Loucy (cell line): ENCODE measurements around the gene C6orf62.

Experiments
- CTCF ChIP-seq: fragments of 200-600 bp; sonication (generic); conservative IDR thresholded peaks from 2 replicates; pipeline ENCODE4 v1.5.1; 2014; ENCODE audit warnings: mild to moderate bottlenecking, antibody characterized with exemption, low read length
- EZH2phosphoT487 ChIP-seq: fragments of 200-600 bp; IDR thresholded peaks from 2 replicates; pipeline ENCODE4 v1.6.1; 2018; ENCODE audit warnings: antibody characterized with exemption, mild to moderate bottlenecking, moderate library complexity, borderline replicate concordance

- TF ChIP-seq EZH2phosphoT487 (no peak), CTCF (no peak)
These were observed 30.3 kb upstream of the C6orf62 start for GRCh38 chr6:24749297-24749696.
